Colonic mucosa (tissue), 4 donors: ENCODE measurements around the gene TPD52L2. TPM values are rescaled to one million over a fixed set of nuclear protein-coding genes. Genes with fewer than 3 reads are reported as not detected.

ENCODE experiments used
- DNase-seq: peaks from one replicate; pipeline ENCODE4 v3.0.0-alpha.2; 2020
- H3K27ac ChIP-seq: fragments of 200-600 bp; one replicate; pipeline ENCODE4 v1.8.0; 2021
- H3K27me3 ChIP-seq: fragments of 200-600 bp; one replicate; pipeline ENCODE4 v1.8.0; 2021
- H3K36me3 ChIP-seq: fragments of 200-600 bp; one replicate; pipeline ENCODE4 v1.8.0; 2021
- H3K4me1 ChIP-seq: fragments of 200-600 bp; one replicate; pipeline ENCODE4 v1.8.0; 2021; ENCODE audit warnings: mild to moderate bottlenecking
- H3K4me3 ChIP-seq: fragments of 200-600 bp; one replicate; pipeline ENCODE4 v1.8.0; 2021
- H3K9ac ChIP-seq, 2 donors: one replicate each; pipeline ENCODE4 v1.7.0; 2013; ENCODE audit warnings: control low read depth in 2 of 2, low read depth in 2 of 2, low read length in 2 of 2
- H3K9me3 ChIP-seq: fragments of 200-600 bp; one replicate; pipeline ENCODE4 v1.8.0; 2021
- CTCF ChIP-seq: fragments of 200-600 bp; IDR thresholded peaks from one replicate; pipeline ENCODE4 v1.8.0; 2022; ENCODE audit warnings: antibody characterized with exemption, mild to moderate bottlenecking
- intact Hi-C: fragments of 100-400 bp; cut with DNase I; formaldehyde crosslinking; loops from one replicate; pipeline ENCODE4 v1.14.1; 2022
- total RNA-seq, 2 donors: library from RNA; stranded (reverse); fragmentation: NEBNext Ultra II Directional in 1 of 2; extraction: Animal tissue kit (Norgen Biotek cat#: 25700) in 1 of 2; gene quantifications; one replicate each; pipeline ENCODE4 v1.2.1, GENCODE V29; 2021
- donor health status: healthy.
- donor health status: DM: no; HTN: no; CAD: no.
- donor health status: DM: no; HTN: no; CAD: no.

Gene TPD52L2
- total RNA-seq, 2 donors from 2014 or later: 54.0 to 66.1 TPM

- Histone ChIP-seq H3K9me3 (no peaks in the 10 kb centered on the region), H3K4me1 (no peaks in the 10 kb centered on the region), H3K36me3 (no peaks in the 10 kb centered on the region), H3K4me3 (no peak overlapping the region), H3K27me3 (peaks cover 14% of the 10 kb centered on the region), H3K9ac (no peak overlapping the region), H3K27ac (no peak overlapping the region)
- DNase-seq: no peak
- TF ChIP-seq CTCF: no peak
- intact Hi-C loops: no loop called here
These were observed 21.8 kb upstream of the TPD52L2 start for GRCh38 chr20:63843222-63843621.

GRCh38 chr20:63843778-63844177 lies 21.3 kb upstream of the TPD52L2 start:
- Histone ChIP-seq H3K27me3 (peaks cover 14% of the 10 kb centered on the region), H3K9ac (no peak overlapping the region), H3K4me1 (no peaks in the 10 kb centered on the region), H3K36me3 (no peaks in the 10 kb centered on the region), H3K4me3 (no peak overlapping the region), H3K27ac (no peak overlapping the region), H3K9me3 (no peaks in the 10 kb centered on the region)
- TF ChIP-seq CTCF: no peak
- DNase-seq: no peak
- intact Hi-C loops: no loop called here

- no peak overlapping the region for H3K27ac ChIP-seq
- H3K4me1 ChIP-seq: no peaks in the 10 kb centered on the region
- no peak overlapping the region for H3K9ac ChIP-seq
- peaks cover 14% of the 10 kb centered on the region for H3K27me3 ChIP-seq
- no peaks in the 10 kb centered on the region for H3K9me3 ChIP-seq
- no peaks in the 10 kb centered on the region for H3K36me3 ChIP-seq
- H3K4me3 ChIP-seq: no peak overlapping the region
- DNase-seq: no peak
- TF ChIP-seq CTCF: no peak
- intact Hi-C loops: no loop called here
These were observed 20.5 kb upstream of the TPD52L2 start for GRCh38 chr20:63844511-63844991.

- H3K4me1 ChIP-seq: no peaks in the 10 kb centered on the region
- H3K9ac ChIP-seq: peak overlapping the region in 1 of 2 donors; percentile 8
- H3K36me3 ChIP-seq: no peaks in the 10 kb centered on the region
- H3K9me3 ChIP-seq: no peaks in the 10 kb centered on the region
- H3K27me3 ChIP-seq: peaks cover 14% of the 10 kb centered on the region
- TF ChIP-seq CTCF: no peak
- DNase-seq: no peak
- intact Hi-C loops: no loop called here
- H3K4me3 ChIP-seq: no peak overlapping the region
- H3K27ac ChIP-seq: no peak overlapping the region
These were observed 18.8 kb upstream of the TPD52L2 start for GRCh38 chr20:63846128-63846771.

GRCh38 chr20:63846888-63847236 lies 18.2 kb upstream of the TPD52L2 start:
- Histone ChIP-seq H3K27me3 (peaks cover 14% of the 10 kb centered on the region), H3K4me3 (no peak overlapping the region), H3K27ac (no peak overlapping the region), H3K9me3 (no peaks in the 10 kb centered on the region), H3K36me3 (no peaks in the 10 kb centered on the region), H3K9ac (peak overlapping the region in 1 of 2 donors; percentile 24), H3K4me1 (no peaks in the 10 kb centered on the region)
- TF ChIP-seq CTCF: no peak
- intact Hi-C loops: no loop called here
- no peak for DNase-seq
